Thyroid gland (tissue), 4 donors: Measurements from ENCODE around the gene ZNF791.

Experiments
- CTCF ChIP-seq, 6 experiments: fragments of 200-600 bp in 3 of 6; fragments of 450-650 bp in 3 of 6; sonication (generic) in 3 of 6; IDR thresholded peaks; one replicate each; pipeline ENCODE4 v1.5.1; 2016 to 2019; ENCODE audit warnings: antibody characterized with exemption in 6 of 6, mild to moderate bottlenecking in 2 of 6, inconsistent platforms in 1 of 6, moderate library complexity in 1 of 6
- POLR2A ChIP-seq, 2 donors: fragments of 450-650 bp; IDR thresholded peaks; one replicate each; pipeline ENCODE4 v1.6.1; 2017; ENCODE audit warnings: antibody characterized with exemption in 2 of 2, mild to moderate bottlenecking in 2 of 2, moderate library complexity in 1 of 2

GRCh38 chr19:12611361-12611699 is 610 bp downstream of the ZNF791 start:
- TF ChIP-seq CTCF (IDR thresholded peaks at IDR 0.05) (no peak), POLR2A (IDR thresholded peaks at IDR 0.05) (peak in 1 of 2 donors; percentile 47)
